HepG2 (cell line): ENCODE data around the gene TAF6L. TPM values are rescaled to one million over a fixed set of nuclear protein-coding genes. Genes with fewer than 3 reads are reported as not detected.
A peak's percentile ranks its signal among the peaks of the same experiment; 100 is the strongest.

Source experiments
- CREB1 ChIP-seq, 2 experiments: fragments of 450-650 bp in 1 of 2; IDR thresholded peaks; 2 replicates each; pipeline ENCODE4 v1.6.1; 2016 to 2017; ENCODE audit warnings: control low read depth in 1 of 2, mild to moderate bottlenecking in 1 of 2, missing compliant biosample characterization in 1 of 2, missing genetic modification characterization in 1 of 2
- IRF1 ChIP-seq: sonication (generic); formaldehyde crosslinking; IDR thresholded peaks from 2 replicates; pipeline ENCODE4 v1.4.0; 2020; ENCODE audit warnings: low read depth, mild to moderate bottlenecking, missing genetic modification reagents
- KDM1A ChIP-seq: IDR thresholded peaks from 2 replicates; pipeline ENCODE4 v1.6.1; 2016; ENCODE audit warnings: missing compliant biosample characterization
- KLF16 ChIP-seq, 2 experiments: sonication (generic) in 1 of 2; formaldehyde crosslinking in 1 of 2; IDR thresholded peaks; 2 replicates each; pipeline versions ENCODE4 v1.6.1 to v1.8.0; 2016 to 2023; ENCODE audit warnings: missing genetic modification reagents in 2 of 2, missing compliant biosample characterization in 1 of 2
- MTERF4 ChIP-seq: sonication (generic); formaldehyde crosslinking; IDR thresholded peaks from 2 replicates; pipeline ENCODE4 v1.8.0; 2023; ENCODE audit warnings: mild to moderate bottlenecking, missing genetic modification reagents
- MTF2 ChIP-seq: sonication (generic); formaldehyde crosslinking; IDR thresholded peaks from 2 replicates; pipeline ENCODE4 v1.5.0; 2020; ENCODE audit warnings: missing genetic modification reagents, borderline replicate concordance
- MYNN ChIP-seq: sonication (generic); formaldehyde crosslinking; IDR thresholded peaks from 2 replicates; pipeline ENCODE4 v1.4.0; 2020; ENCODE audit warnings: mild to moderate bottlenecking, low read depth, missing genetic modification reagents
- NR2F1 ChIP-seq, 2 experiments: fragments of 450-650 bp in 1 of 2; formaldehyde crosslinking in 1 of 2; IDR thresholded peaks; 2 replicates each; pipeline versions ENCODE4 v1.5.0 to v1.6.1; 2016 to 2020; ENCODE audit warnings: mild to moderate bottlenecking in 1 of 2, missing compliant biosample characterization in 1 of 2, missing genetic modification reagents in 1 of 2, moderate library complexity in 1 of 2
- PAF1 ChIP-seq: IDR thresholded peaks from 2 replicates; pipeline ENCODE4 v1.6.1; 2016; ENCODE audit warnings: missing genetic modification reagents, missing compliant biosample characterization
- PITX1 ChIP-seq: sonication (generic); formaldehyde crosslinking; IDR thresholded peaks from 2 replicates; pipeline ENCODE4 v1.5.1; 2020; ENCODE audit warnings: mild to moderate bottlenecking, missing genetic modification reagents
- ZNF274 ChIP-seq: sonication (generic); formaldehyde crosslinking; IDR thresholded peaks from 2 replicates; pipeline ENCODE4 v1.5.1; 2020; ENCODE audit warnings: mild to moderate bottlenecking, missing genetic modification reagents
- ZNF350 ChIP-seq: sonication (generic); formaldehyde crosslinking; IDR thresholded peaks from 2 replicates; pipeline ENCODE4 v1.4.0; 2020; ENCODE audit warnings: mild to moderate bottlenecking, low read depth, missing genetic modification reagents, borderline replicate concordance
- ZNF546 ChIP-seq: sonication (generic); formaldehyde crosslinking; conservative IDR thresholded peaks from 2 replicates; pipeline ENCODE4 v1.8.1; 2023; ENCODE audit warnings: mild to moderate bottlenecking, missing genetic modification reagents
- ZSCAN22 ChIP-seq: sonication (generic); formaldehyde crosslinking; IDR thresholded peaks from 2 replicates; pipeline ENCODE4 v1.4.0; 2020; ENCODE audit warnings: mild to moderate bottlenecking, missing genetic modification reagents
- polyA plus RNA-seq, 8 experiments: library from polyadenylated mRNA; depleted of rRNA in 3 of 8; stranded (reverse) in 7 of 8; unstranded in 1 of 8; fragments of >200 nt; fragmentation: Illumina TruSeq in 4 of 8; extraction: Trizol in 4 of 8; gene quantifications; 2 replicates each; pipeline versions ENCODE4 v1.2.1 to v1.2.3, GENCODE V29; 2011 to 2016; ENCODE audit warnings: low read depth in 4 of 8, missing spikeins in 1 of 8, mixed read lengths in 1 of 8; ENCODE audit not compliant: insufficient read depth in 1 of 8
- total RNA-seq, 5 experiments: library from RNA; depleted of rRNA; stranded (reverse); fragments of >200 nt; fragmentation: Illumina TruSeq; extraction: Trizol; gene quantifications; 2 replicates each; pipeline ENCODE4 v1.2.3, GENCODE V29; 2016; ENCODE audit warnings: low read depth in 1 of 5
- TF ChIP-seq, protein P1 (sequence below): sonication (generic); formaldehyde crosslinking; IDR thresholded peaks from 2 replicates; pipeline ENCODE4 v1.4.0; 2020; ENCODE audit warnings: mild to moderate bottlenecking, missing genetic modification reagents
- TF ChIP-seq, protein P2 (sequence below): sonication (generic); formaldehyde crosslinking; IDR thresholded peaks from 2 replicates; pipeline ENCODE4 v1.5.0; 2020; ENCODE audit warnings: mild to moderate bottlenecking, missing genetic modification reagents

TAF6L gene
- total and polyA plus RNA-seq, 2 of the 13 experiments (the other 11 are each of a cell fraction or from before 2014, with no cell fraction given) = 12.6 to 19.4 TPM

DNA sequence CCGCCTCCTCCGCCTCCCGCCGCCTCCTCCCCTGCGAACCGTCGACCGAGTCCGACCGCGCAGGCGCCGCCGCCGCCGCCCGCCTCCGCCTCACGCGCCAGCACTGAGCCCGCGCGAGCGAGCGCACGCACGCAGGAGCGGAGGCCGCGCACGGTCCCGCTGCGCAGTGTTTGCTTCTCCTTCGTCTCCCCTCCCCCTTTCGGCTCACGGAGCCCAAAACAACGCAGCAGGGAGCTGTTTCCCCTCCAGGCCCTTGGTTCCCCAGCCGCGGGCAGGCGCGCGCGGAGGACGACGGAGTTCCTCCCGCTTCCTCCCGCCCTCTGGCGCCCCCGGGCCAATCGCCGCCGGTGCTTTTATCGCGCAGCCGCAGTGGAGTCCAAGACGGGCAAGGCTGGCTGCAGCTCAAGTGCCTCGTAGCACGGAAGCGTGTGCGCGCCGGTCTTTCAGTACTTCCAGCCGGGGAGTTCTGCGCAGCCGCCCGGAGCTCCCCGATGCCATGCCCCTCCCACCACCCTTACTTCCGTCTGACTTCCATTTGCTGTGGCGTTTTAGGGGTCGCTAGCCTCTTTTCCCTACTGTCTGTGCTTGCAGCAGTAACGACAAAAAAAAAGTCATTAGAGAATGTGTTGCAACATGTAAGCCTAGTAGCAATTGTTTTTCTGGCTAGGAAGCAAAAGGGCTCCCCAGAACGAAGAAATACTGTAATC, 43.9 kb upstream of the TAF6L start, which contains the start of gene HNRNPUL2 (continued):
- TF ChIP-seq IRF1 (CRISPR knock-in tag) = no peak; the same call in 1 of the 2 replicates
- TF ChIP-seq PAF1 (CRISPR knock-in tag) = no peak
- TF ChIP-seq, protein P1, sequence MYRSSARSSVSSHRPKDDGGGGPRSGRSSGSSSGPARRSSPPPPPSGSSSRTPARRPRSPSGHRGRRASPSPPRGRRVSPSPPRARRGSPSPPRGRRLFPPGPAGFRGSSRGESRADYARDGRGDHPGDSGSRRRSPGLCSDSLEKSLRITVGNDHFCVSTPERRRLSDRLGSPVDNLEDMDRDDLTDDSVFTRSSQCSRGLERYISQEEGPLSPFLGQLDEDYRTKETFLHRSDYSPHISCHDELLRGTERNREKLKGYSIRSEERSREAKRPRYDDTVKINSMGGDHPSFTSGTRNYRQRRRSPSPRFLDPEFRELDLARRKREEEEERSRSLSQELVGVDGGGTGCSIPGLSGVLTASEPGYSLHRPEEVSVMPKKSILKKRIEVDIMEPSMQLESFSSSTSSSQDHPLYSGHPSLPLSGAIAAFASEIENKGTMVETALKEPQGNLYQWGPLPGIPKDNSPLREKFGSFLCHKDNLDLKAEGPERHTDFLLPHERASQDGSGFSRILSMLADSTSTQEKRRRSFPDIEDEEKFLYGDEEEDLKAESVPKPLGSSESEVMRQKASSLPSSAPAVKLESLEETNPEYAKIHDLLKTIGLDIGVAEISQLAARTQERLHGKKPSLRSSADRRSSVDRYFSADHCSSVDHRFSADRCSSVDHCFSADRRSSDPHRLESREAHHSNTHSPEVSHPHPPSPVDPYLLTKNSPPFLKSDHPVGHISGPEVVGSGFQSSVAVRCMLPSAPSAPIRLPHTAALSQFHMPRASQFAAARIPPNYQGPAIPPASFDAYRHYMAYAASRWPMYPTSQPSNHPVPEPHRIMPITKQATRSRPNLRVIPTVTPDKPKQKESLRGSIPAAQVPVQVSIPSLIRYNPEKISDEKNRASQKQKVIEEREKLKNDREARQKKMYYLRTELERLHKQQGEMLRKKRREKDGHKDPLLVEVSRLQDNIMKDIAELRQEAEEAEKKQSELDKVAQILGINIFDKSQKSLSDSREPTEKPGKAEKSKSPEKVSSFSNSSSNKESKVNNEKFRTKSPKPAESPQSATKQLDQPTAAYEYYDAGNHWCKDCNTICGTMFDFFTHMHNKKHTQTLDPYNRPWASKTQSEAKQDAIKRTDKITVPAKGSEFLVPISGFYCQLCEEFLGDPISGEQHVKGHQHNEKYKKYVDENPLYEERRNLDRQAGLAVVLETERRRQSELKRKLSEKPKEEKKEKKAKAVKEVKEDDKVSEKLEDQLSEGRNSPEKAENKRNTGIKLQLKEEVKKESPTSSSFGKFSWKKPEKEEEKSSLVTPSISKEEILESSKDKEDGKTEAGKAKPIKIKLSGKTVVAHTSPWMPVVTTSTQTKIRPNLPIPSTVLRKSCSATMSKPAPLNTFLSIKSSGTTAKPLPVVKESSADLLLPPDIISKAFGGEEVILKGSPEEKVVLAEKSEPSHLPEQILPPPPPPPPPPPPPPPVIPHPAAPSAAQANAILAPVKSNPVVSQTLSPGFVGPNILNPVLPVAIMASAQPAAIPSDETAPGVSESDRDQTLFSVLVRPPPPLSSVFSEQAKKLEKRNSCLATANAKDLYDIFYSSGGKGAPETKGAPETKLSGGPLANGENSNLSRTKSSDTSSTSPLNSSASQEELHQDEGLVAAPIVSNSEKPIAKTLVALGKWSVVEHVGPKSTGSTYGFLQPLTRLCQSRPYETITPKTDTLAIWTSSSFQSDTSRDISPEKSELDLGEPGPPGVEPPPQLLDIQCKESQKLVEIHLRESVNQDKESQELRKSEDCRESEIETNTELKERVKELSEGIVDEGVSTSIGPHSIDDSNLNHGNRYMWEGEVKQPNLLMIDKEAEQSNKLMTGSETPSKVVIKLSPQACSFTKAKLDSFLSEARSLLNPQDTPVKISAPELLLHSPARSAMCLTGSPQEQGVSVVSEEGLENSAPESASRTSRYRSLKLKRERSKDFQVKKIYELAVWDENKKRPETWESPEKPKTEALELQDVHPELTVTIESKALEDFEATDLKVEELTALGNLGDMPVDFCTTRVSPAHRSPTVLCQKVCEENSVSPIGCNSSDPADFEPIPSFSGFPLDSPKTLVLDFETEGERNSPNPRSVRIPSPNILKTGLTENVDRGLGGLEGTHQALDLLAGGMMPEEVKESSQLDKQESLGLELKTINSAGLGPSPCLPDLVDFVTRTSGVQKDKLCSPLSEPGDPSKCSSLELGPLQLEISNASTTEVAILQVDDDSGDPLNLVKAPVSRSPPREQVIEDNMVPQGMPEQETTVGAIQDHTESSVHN = no peak
- no peak for TF ChIP-seq CREB1 (IDR thresholded peaks at IDR 0.05)
- no peak; the same call in 1 of the 2 replicates for TF ChIP-seq CREB1 (CRISPR knock-in tag; IDR thresholded peaks at IDR 0.05)
- TF ChIP-seq, protein P2, sequence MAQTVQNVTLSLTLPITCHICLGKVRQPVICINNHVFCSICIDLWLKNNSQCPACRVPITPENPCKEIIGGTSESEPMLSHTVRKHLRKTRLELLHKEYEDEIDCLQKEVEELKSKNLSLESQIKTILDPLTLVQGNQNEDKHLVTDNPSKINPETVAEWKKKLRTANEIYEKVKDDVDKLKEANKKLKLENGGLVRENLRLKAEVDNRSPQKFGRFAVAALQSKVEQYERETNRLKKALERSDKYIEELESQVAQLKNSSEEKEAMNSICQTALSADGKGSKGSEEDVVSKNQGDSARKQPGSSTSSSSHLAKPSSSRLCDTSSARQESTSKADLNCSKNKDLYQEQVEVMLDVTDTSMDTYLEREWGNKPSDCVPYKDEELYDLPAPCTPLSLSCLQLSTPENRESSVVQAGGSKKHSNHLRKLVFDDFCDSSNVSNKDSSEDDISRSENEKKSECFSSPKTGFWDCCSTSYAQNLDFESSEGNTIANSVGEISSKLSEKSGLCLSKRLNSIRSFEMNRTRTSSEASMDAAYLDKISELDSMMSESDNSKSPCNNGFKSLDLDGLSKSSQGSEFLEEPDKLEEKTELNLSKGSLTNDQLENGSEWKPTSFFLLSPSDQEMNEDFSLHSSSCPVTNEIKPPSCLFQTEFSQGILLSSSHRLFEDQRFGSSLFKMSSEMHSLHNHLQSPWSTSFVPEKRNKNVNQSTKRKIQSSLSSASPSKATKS (CRISPR knock-in tag) = no peak
- peak; percentile 37; the same call in 1 of the 2 replicates for TF ChIP-seq MYNN (CRISPR knock-in tag)
- TF ChIP-seq ZNF274 (CRISPR knock-in tag) = peak; percentile 80; the same call in 1 of the 2 replicates
- TF ChIP-seq NR2F1 (CRISPR knock-in tag; IDR thresholded peaks at IDR 0.05) = no peak
- TF ChIP-seq MTERF4 (CRISPR knock-in tag) = peak; percentile 77; the same call in 1 of the 2 replicates
- peak; percentile 80 for TF ChIP-seq ZSCAN22 (CRISPR knock-in tag)
- TF ChIP-seq KLF16 (CRISPR knock-in tag; IDR thresholded peaks at IDR 0.05) = peak in 1 of 2 experiments; percentile 70; a peak in 2 of 4 replicates
- TF ChIP-seq PITX1 = no peak
- peak; percentile 58; the same call in 1 of the 2 replicates for TF ChIP-seq ZNF350 (CRISPR knock-in tag)
- TF ChIP-seq ZNF546 = no peak; the same call in 1 of the 2 replicates
- no peak for TF ChIP-seq MTF2 (CRISPR knock-in tag)
- 0 out of 2 replicates have a peak, but pooled peaks have one; percentile 37 for TF ChIP-seq KDM1A (CRISPR knock-in tag)
